HCT116 (cell line): ENCODE data around the gene BABAM2. TPM values are rescaled to one million over a fixed set of nuclear protein-coding genes. Genes with fewer than 3 reads are reported as not detected.

Source experiments
- ATAC-seq: fragments of 200-7000 bp; cut with Tn5 transposase; 2 replicates; pipeline ENCODE4 v1.9.1; 2020; ENCODE audit warnings: mild to moderate bottlenecking, moderate library complexity
- BruUV-seq: library from RNA; stranded (reverse); fragments of 400-500 nt; replicated peaks from 2 replicates; lab custom pipeline; 2021; lab: Mats Ljungman, UMichigan
- CTCF ChIA-PET: fragments of 300-600 bp; sonication (Branson Sonifier 250); formaldehyde crosslinking; loops from one replicate; lab custom pipeline; 2021; ENCODE audit warnings: antibody characterized with exemption; lab: Charles Lee
- POLR2A ChIA-PET: fragments of 300-600, 350-600 bp; sonication (Branson Sonifier 250); formaldehyde crosslinking; loops from one replicate; lab custom pipeline; 2021; ENCODE audit warnings: antibody characterized with exemption; lab: Charles Lee
- RAD21 ChIA-PET, 2 experiments: fragments of 300-600 bp; sonication (Branson Sonifier 250); formaldehyde crosslinking; loops; one replicate each; lab custom pipeline; 2023; ENCODE audit warnings: low total read pairs in 2 of 2; ENCODE audit not compliant: uncharacterized antibody in 2 of 2, unreplicated experiment in 2 of 2, low non-redundant PET in 1 of 2; lab: Charles Lee
- DNase-seq: peaks from one replicate; pipeline ENCODE4 v3.0.0-alpha.2; 2010; ENCODE audit warnings: low read depth, low spot score
- H2AFZ ChIP-seq: fragments of 200-600 bp; shearing (Covaris generic), sonication (generic); 2 replicates; pipeline ENCODE4 v1.6.1; 2017; ENCODE audit warnings: low read depth, mixed run types, mixed read lengths, antibody characterized with exemption, low read length; ENCODE audit not compliant: poor library complexity, severe bottlenecking
- H3K27ac ChIP-seq: 2 replicates; pipeline ENCODE4 v1.5.1; 2012; ENCODE audit warnings: low read depth, low read length
- H3K27me3 ChIP-seq: fragments of 200-600 bp; sonication (generic); 2 replicates; pipeline ENCODE4 v1.6.1; 2016; ENCODE audit warnings: mixed run types, low read length, mixed read lengths; ENCODE audit not compliant: insufficient read depth
- H3K36me3 ChIP-seq, 2 experiments: fragments of 200-500 bp in 1 of 2; fragments of 200-600 bp in 1 of 2; sonication (Bioruptor generic) in 1 of 2; sonication (generic) in 1 of 2; 2 replicates each; pipeline versions ENCODE4 v1.5.1 to v1.6.1; 2014 to 2016; ENCODE audit warnings: low read length in 2 of 2, inconsistent platforms in 1 of 2, mixed read lengths in 1 of 2, mixed run types in 1 of 2; ENCODE audit not compliant: insufficient read depth in 2 of 2, control insufficient read depth in 1 of 2
- H3K4me1 ChIP-seq, 2 experiments: fragments of 200-600 bp in 1 of 2; sonication (generic) in 1 of 2; 2 replicates each; pipeline versions ENCODE4 v1.5.1 to v1.6.1; 2012 to 2017; ENCODE audit warnings: low read length in 2 of 2, inconsistent platforms in 1 of 2, mild to moderate bottlenecking in 1 of 2, mixed read lengths in 1 of 2, mixed run types in 1 of 2, moderate library complexity in 1 of 2; ENCODE audit not compliant: insufficient read depth in 2 of 2, control insufficient read depth in 1 of 2
- H3K4me2 ChIP-seq: fragments of 200-600 bp; sonication (generic); 2 replicates; pipeline ENCODE4 v1.6.1; 2017; ENCODE audit warnings: mixed run types, low read length, mixed read lengths
- H3K4me3 ChIP-seq, 2 experiments: fragments of 200-600 bp in 1 of 2; sonication (generic) in 1 of 2; replicated peaks in 1 of 2; 2 replicates each; pipeline ENCODE4 v1.5.1; 2011 to 2016; ENCODE audit warnings: low read length in 2 of 2, control low read depth in 1 of 2, low read depth in 1 of 2, mild to moderate bottlenecking in 1 of 2, mixed read lengths in 1 of 2, mixed run types in 1 of 2
- H3K79me2 ChIP-seq: fragments of 200-600 bp; sonication (generic); 2 replicates; pipeline ENCODE4 v1.6.1; 2017; ENCODE audit warnings: mild to moderate bottlenecking, mixed run types, low read length, moderate library complexity, mixed read lengths; ENCODE audit not compliant: insufficient read depth
- H3K9ac ChIP-seq: fragments of 200-600 bp; sonication (generic); 2 replicates; pipeline ENCODE4 v1.6.1; 2016; ENCODE audit warnings: low read length, mixed read lengths
- H3K9me2 ChIP-seq: fragments of 200-600 bp; sonication (generic), shearing (Covaris generic); 2 replicates; pipeline ENCODE4 v1.6.1; 2017; ENCODE audit warnings: mixed run types, mild to moderate bottlenecking, moderate library complexity; ENCODE audit not compliant: insufficient read depth
- H3K9me3 ChIP-seq, 2 experiments: fragments of 200-500 bp in 1 of 2; fragments of 200-600 bp in 1 of 2; sonication (Bioruptor generic) in 1 of 2; sonication (generic) in 1 of 2; 2 replicates each; pipeline ENCODE4 v1.6.1; 2014 to 2017; ENCODE audit warnings: low read length in 2 of 2, mixed read lengths in 2 of 2, inconsistent platforms in 1 of 2, low read depth in 1 of 2, mild to moderate bottlenecking in 1 of 2, mixed run types in 1 of 2, moderate library complexity in 1 of 2; ENCODE audit not compliant: control insufficient read depth in 1 of 2, insufficient read depth in 1 of 2
- H4K20me1 ChIP-seq: fragments of 200-600 bp; sonication (generic), shearing (Covaris generic); 2 replicates; pipeline ENCODE4 v1.6.1; 2017; ENCODE audit warnings: mixed run types, mild to moderate bottlenecking, moderate library complexity; ENCODE audit not compliant: insufficient read depth
- EGR1 ChIP-seq: IDR thresholded peaks from 2 replicates; pipeline ENCODE4 v1.6.1; 2012; ENCODE audit warnings: low read depth
- ELF1 ChIP-seq: IDR thresholded peaks from 2 replicates; pipeline ENCODE4 v1.6.1; 2012; ENCODE audit warnings: low read depth, borderline replicate concordance
- EZH2 ChIP-seq: fragments of 200-600 bp; sonication (generic); IDR thresholded peaks from 2 replicates; pipeline ENCODE4 v1.6.1; 2017; ENCODE audit warnings: antibody characterized with exemption, mixed run types
- EZH2phosphoT487 ChIP-seq: fragments of 200-600 bp; IDR thresholded peaks from 2 replicates; pipeline ENCODE4 v1.6.1; 2018; ENCODE audit warnings: antibody characterized with exemption, borderline replicate concordance
- JUND ChIP-seq: IDR thresholded peaks from 2 replicates; pipeline ENCODE4 v1.6.1; 2012
- POLR2A ChIP-seq: IDR thresholded peaks from 2 replicates; pipeline ENCODE4 v1.7.0; 2011; ENCODE audit warnings: borderline replicate concordance; ENCODE audit not compliant: insufficient read depth, insufficient read length; ENCODE audit errors: extremely low read depth
- SP1 ChIP-seq: IDR thresholded peaks from 2 replicates; pipeline ENCODE4 v1.6.1; 2012; ENCODE audit warnings: low read depth
- ZFX ChIP-seq: fragments of 450-650 bp; IDR thresholded peaks from 2 replicates; pipeline ENCODE4 v1.6.1; 2017
- ZNF274 ChIP-seq: fragments of 200-500 bp; sonication (Bioruptor generic); IDR thresholded peaks from 2 replicates; pipeline ENCODE4 v1.6.1; 2014; ENCODE audit warnings: mild to moderate bottlenecking, low read depth, low read length, inconsistent platforms
- intact Hi-C: fragments of 100-400 bp; cut with micrococcal nuclease; formaldehyde crosslinking; loops from 2 replicates; pipeline ENCODE4 v1.10.0; 2022
- total RNA-seq: library from RNA; stranded (reverse); gene quantifications from one replicate; pipeline ENCODE4 v1.2.1, GENCODE V29; 2021; ENCODE audit not compliant: unreplicated experiment
- TF ChIP-seq, protein P1 (sequence below): IDR thresholded peaks from 2 replicates; pipeline ENCODE4 v1.6.1; 2012
- TF ChIP-seq, protein P2 (sequence below), 3 experiments: fragments of 200-600 bp in 1 of 3; sonication (generic) in 1 of 3; IDR thresholded peaks in 2 of 3; conservative IDR thresholded peaks in 1 of 3; 2 replicates each; pipeline ENCODE4 v1.5.1; 2012 to 2017; ENCODE audit warnings: low read depth in 2 of 3, low read length in 2 of 3, antibody characterized with exemption in 1 of 3, borderline replicate concordance in 1 of 3, control low read depth in 1 of 3, mild to moderate bottlenecking in 1 of 3, mixed read lengths in 1 of 3, mixed run types in 1 of 3, moderate library complexity in 1 of 3; ENCODE audit not compliant: insufficient read depth in 1 of 3

Gene BABAM2
- total RNA-seq, 1 experiment from 2014 or later = 23.8 TPM

GRCh38 chr2:28063492-28063962, 173.0 kb downstream of the BABAM2 start:
- H3K36me3 ChIP-seq = no peaks in the 10 kb centered on the region
- no peaks in the 10 kb centered on the region for H3K9me3 ChIP-seq
- no peak overlapping the region for H3K27ac ChIP-seq
- no TSS peak for BruUV-seq
- TF ChIP-seq EGR1 = no peak
- TF ChIP-seq SP1 = no peak
- no peak for TF ChIP-seq ZFX
- TF ChIP-seq, protein P1, sequence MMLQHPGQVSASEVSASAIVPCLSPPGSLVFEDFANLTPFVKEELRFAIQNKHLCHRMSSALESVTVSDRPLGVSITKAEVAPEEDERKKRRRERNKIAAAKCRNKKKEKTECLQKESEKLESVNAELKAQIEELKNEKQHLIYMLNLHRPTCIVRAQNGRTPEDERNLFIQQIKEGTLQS = no peak
- no peak for TF ChIP-seq ELF1
- no peak for TF ChIP-seq EZH2
- TF ChIP-seq, protein P2, sequence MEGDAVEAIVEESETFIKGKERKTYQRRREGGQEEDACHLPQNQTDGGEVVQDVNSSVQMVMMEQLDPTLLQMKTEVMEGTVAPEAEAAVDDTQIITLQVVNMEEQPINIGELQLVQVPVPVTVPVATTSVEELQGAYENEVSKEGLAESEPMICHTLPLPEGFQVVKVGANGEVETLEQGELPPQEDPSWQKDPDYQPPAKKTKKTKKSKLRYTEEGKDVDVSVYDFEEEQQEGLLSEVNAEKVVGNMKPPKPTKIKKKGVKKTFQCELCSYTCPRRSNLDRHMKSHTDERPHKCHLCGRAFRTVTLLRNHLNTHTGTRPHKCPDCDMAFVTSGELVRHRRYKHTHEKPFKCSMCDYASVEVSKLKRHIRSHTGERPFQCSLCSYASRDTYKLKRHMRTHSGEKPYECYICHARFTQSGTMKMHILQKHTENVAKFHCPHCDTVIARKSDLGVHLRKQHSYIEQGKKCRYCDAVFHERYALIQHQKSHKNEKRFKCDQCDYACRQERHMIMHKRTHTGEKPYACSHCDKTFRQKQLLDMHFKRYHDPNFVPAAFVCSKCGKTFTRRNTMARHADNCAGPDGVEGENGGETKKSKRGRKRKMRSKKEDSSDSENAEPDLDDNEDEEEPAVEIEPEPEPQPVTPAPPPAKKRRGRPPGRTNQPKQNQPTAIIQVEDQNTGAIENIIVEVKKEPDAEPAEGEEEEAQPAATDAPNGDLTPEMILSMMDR (IDR thresholded peaks at IDR 0.05 in 2 of 3, conservative IDR thresholded peaks at IDR 0.05 in 1 of 3; ENCODE audit: borderline replicate concordance in 1 of 3, insufficient read depth in 1 of 3, low read depth in 2 of 3, low read length in 2 of 3) = no peak
- TF ChIP-seq POLR2A = no peak
- TF ChIP-seq EZH2phosphoT487 = no peak
- no peak for TF ChIP-seq ZNF274
- no peak for TF ChIP-seq JUND
- no peak overlapping the region for H3K4me3 ChIP-seq
- H3K27me3 ChIP-seq = no peaks in the 10 kb centered on the region
- intact Hi-C loops = no loop called here
- ChIA-PET RAD21 (no interaction called here), CTCF (no interaction called here), POLR2A (no interaction called here)
- no peak overlapping the region for H2AFZ ChIP-seq
- no peaks in the 10 kb centered on the region for H3K79me2 ChIP-seq
- no peaks in the 10 kb centered on the region for H3K9me2 ChIP-seq
- no peaks in the 10 kb centered on the region for H4K20me1 ChIP-seq
- H3K4me2 ChIP-seq = no peak overlapping the region
- H3K4me1 ChIP-seq = no peaks in the 10 kb centered on the region
- ATAC-seq (no peak), DNase-seq (no peak)
- no peak overlapping the region for H3K9ac ChIP-seq
